Esophagus squamous epithelium (tissue), 4 donors: ENCODE results near the gene DIP2A.

Experiments used
- POLR2A ChIP-seq, 4 donors: fragments of 450-650 bp; IDR thresholded peaks; one replicate each; pipeline ENCODE4 v1.6.1; 2017; ENCODE audit warnings: antibody characterized with exemption in 4 of 4, mild to moderate bottlenecking in 4 of 4, moderate library complexity in 3 of 4
- TF ChIP-seq, protein P1 (sequence below), 6 experiments: fragments of 450-650 bp in 4 of 6; fragments of 200-600 bp in 2 of 6; sonication (generic) in 2 of 6; IDR thresholded peaks; one replicate each; pipeline ENCODE4 v1.5.1; 2016 to 2019; ENCODE audit warnings: antibody characterized with exemption in 6 of 6, mild to moderate bottlenecking in 4 of 6, moderate library complexity in 4 of 6

DNA sequence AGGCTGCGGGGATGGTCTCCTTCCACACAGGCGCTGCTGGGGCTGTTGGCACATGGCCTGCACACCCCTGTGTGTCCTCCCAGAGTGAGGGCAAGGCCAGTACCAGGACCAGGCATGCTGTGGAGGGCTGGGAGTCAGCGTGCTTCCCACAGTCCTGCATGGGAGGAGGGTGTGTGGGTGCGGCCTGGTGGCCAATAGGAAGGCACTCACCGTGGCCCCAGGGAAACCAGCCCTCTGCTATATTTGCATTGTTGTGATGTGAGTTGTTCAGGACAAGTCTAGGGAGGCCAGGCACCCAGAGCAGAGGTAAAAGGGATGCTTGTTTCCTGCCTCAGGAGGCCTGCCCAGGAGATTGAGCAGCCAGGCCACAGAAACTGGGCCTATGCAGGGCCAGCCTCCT, 86.7 kb downstream of the DIP2A start:
- TF ChIP-seq POLR2A (IDR thresholded peaks at IDR 0.05), result no peak
- TF ChIP-seq, protein P1, sequence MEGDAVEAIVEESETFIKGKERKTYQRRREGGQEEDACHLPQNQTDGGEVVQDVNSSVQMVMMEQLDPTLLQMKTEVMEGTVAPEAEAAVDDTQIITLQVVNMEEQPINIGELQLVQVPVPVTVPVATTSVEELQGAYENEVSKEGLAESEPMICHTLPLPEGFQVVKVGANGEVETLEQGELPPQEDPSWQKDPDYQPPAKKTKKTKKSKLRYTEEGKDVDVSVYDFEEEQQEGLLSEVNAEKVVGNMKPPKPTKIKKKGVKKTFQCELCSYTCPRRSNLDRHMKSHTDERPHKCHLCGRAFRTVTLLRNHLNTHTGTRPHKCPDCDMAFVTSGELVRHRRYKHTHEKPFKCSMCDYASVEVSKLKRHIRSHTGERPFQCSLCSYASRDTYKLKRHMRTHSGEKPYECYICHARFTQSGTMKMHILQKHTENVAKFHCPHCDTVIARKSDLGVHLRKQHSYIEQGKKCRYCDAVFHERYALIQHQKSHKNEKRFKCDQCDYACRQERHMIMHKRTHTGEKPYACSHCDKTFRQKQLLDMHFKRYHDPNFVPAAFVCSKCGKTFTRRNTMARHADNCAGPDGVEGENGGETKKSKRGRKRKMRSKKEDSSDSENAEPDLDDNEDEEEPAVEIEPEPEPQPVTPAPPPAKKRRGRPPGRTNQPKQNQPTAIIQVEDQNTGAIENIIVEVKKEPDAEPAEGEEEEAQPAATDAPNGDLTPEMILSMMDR (IDR thresholded peaks at IDR 0.05), result peak in 1 of 6 experiments; percentile 9
